AG09309 (cell line): Measurements from ENCODE around the gene PRAC1.

Source experiments
- DNase-seq: peaks from one replicate; pipeline ENCODE4 v3.0.0-alpha.2; 2010; ENCODE audit warnings: low read depth
- H3K4me3 ChIP-seq: 2 replicates; pipeline ENCODE4 v1.5.1; 2011; ENCODE audit warnings: mild to moderate bottlenecking, low read depth, low read length, moderate library complexity; ENCODE audit not compliant: control insufficient read depth
- TF ChIP-seq, protein P1 (sequence below): IDR thresholded peaks from 2 replicates; pipeline ENCODE4 v1.5.1; 2011; ENCODE audit warnings: mild to moderate bottlenecking, low read depth, low read length, inconsistent platforms; ENCODE audit not compliant: insufficient read depth, control insufficient read depth; ENCODE audit errors: missing control alignments

Gene PRAC1

GRCh38 chr17:48759288-48759687 lies 37.0 kb upstream of the PRAC1 start:
- TF ChIP-seq, protein P1, sequence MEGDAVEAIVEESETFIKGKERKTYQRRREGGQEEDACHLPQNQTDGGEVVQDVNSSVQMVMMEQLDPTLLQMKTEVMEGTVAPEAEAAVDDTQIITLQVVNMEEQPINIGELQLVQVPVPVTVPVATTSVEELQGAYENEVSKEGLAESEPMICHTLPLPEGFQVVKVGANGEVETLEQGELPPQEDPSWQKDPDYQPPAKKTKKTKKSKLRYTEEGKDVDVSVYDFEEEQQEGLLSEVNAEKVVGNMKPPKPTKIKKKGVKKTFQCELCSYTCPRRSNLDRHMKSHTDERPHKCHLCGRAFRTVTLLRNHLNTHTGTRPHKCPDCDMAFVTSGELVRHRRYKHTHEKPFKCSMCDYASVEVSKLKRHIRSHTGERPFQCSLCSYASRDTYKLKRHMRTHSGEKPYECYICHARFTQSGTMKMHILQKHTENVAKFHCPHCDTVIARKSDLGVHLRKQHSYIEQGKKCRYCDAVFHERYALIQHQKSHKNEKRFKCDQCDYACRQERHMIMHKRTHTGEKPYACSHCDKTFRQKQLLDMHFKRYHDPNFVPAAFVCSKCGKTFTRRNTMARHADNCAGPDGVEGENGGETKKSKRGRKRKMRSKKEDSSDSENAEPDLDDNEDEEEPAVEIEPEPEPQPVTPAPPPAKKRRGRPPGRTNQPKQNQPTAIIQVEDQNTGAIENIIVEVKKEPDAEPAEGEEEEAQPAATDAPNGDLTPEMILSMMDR = no peak
- DNase-seq = no peak
- H3K4me3 ChIP-seq = no peak overlapping the region

DNA sequence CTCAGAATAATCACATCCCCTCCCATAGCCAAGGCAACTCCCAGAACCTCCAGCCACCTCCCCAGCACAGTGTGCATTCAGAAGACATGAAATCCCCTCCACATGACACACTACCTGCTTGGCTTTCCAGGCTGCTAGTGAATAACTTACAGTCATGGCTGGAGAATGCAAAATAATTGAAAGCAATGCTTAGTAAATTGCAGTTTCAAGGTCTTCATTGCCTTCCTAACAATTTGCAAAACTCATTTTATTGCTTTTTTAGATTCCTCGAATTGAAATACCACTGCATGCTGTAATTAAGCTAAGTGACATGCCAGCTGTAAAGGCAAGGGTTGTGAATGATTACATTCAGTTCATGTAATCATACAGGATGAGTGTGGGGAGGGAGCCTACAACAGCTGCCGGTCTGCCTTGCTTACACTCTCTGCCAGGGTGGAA lies 35.2 kb upstream of the PRAC1 start:
- H3K4me3 ChIP-seq = no peak overlapping the region
- no peak for DNase-seq
- TF ChIP-seq, protein P1 = no peak

DNA sequence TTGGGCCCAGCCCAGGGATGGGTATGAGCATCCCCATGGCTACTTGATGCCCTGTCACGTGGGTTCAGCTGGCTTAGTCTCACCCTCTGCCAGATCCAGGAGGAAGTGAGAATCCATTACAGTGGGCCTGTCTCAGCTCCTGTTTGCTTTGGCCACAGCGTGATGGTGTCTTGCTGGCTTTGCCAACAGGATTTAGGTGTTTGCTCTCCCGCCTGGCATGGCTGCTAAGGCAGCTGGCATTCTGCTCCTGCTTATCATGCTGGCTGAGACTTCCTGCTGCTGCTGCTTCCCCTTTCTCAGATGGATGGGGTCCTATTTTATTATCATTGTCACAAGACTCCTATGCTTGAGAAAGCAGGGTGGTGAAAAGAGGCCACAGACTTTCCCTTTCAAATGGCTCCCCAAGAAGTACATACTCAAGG lies 34.5 kb upstream of the PRAC1 start:
- TF ChIP-seq, protein P1 = no peak
- no peak for DNase-seq
- no peak overlapping the region for H3K4me3 ChIP-seq

DNA sequence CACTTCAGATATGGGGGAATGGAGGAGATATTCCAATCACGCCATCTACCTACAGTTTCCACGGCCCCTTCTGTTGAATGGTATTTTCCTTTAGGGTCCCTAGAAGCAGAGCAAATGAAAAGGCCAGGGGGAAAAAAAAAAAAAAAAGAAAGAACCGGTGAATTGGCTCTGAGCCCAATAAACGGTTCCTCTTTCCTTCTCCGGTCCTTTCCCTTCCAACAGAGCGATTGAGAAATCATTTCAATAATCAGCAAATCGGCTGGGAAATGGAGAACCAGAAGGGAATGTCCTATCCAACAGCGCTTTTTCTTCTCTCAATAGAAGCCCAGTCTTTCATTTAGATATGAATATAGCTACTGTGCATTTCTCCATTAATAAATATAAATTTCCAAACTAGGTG lies 33.0 kb upstream of the PRAC1 start:
- DNase-seq = no peak
- TF ChIP-seq, protein P1 = no peak
- no peak overlapping the region for H3K4me3 ChIP-seq

DNA sequence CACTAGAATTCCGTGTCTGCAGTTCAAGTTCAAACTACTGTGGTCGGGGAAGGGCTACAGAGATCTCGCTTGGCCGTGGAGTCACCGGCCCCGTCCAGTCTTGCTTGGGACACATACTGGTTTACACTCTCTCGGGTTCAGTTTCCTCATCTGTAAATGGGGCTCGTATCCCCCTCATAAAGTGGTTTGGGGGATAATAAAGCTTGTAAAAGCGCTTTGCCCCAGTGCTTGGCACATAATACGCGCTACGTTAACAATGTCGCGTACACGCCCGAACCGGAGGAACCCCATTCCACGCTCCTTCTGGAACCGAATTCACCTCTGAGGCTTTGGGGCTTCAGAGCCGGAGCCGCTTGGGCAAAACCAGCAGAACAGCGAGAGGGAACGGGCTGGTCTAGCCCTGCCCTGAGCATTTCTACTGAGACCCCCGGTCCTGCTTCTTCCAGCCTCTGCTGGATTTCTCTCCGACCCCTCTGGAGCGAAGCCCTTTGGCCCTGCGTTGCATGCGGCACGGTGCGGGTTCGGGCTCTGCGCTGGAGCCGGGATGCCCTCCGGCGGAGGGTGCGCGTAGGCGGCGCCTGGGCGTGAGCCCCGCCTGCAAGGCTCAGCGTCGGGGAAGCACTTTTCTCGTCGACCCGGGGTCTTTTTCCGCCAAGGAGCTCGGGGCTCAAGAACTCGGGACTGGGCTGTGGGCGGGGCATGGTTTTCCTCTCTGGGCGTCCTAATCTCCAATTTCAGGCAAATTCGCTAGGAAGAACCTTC lies 32.4 kb upstream of the PRAC1 start:
- no peak overlapping the region for H3K4me3 ChIP-seq
- no peak for DNase-seq
- TF ChIP-seq, protein P1 = no peak

- H3K4me3 ChIP-seq = no peak overlapping the region
- DNase-seq = no peak
- TF ChIP-seq, protein P1 = no peak
Measured at GRCh38 chr17:48753794-48754499, 31.6 kb upstream of the PRAC1 start.
